ENCODE measurements around the gene C20orf204. TPM values are rescaled to one million over a fixed set of nuclear protein-coding genes. Genes with fewer than 3 reads are reported as not detected.

The C20orf204 gene
- total RNA-seq, 2 donors from 2014 or later, result 0.64 to 3.1 TPM

- no peaks in the 10 kb centered on the region for H3K27me3 ChIP-seq (replicated peaks; ENCODE audit: insufficient read depth)
- no peak overlapping the region for H3K4me3 ChIP-seq
- DNase-seq (ENCODE audit: low spot score), result no peak
- WGBS, result 83% methylated on average over 10 of the region's 10 CpGs
- H3K4me1 ChIP-seq (replicated peaks), result no peaks in the 10 kb centered on the region
- peaks cover 10 to 25% of the 10 kb centered on the region in 2 donors for H3K36me3 ChIP-seq
- intact Hi-C loops (cut with DNase I), result no loop called here
- TF ChIP-seq POLR2AphosphoS5 (IDR thresholded peaks at IDR 0.05), result no peak
- no peak for TF ChIP-seq CTCF (IDR thresholded peaks at IDR 0.05)
- TF ChIP-seq POLR2A (IDR thresholded peaks at IDR 0.05), result no peak
- no peaks in the 10 kb centered on the region for H3K9me3 ChIP-seq
- H3K27ac ChIP-seq, result no peak overlapping the region
Measured at GRCh38 chr20:64006490-64006889, 29.5 kb upstream of the C20orf204 start.

DNA sequence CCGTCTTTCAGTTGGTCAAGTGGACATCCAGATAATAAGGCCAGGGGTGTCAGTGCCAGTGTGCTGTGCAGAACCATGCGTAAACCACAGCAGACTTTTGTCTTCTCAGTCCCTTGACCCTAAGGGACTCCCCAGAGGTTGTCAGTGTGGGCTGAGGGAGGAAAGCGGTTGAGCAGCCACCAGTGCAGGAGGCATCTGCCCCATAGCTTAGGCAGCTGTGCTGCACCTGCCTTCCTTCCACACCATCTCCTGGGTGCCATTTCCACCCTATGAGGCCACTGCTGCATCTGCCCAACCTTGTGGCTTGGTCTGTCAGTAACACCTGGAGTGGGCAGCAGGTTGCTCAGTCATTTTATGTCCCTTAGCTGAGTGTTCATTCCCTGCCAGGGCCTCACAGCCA lies 29.1 kb upstream of the C20orf204 start:
- Histone ChIP-seq H3K4me3 (no peak overlapping the region), H3K9me3 (no peaks in the 10 kb centered on the region), H3K27me3 (replicated peaks; ENCODE audit: insufficient read depth) (no peaks in the 10 kb centered on the region), H3K27ac (no peak overlapping the region), H3K36me3 (peaks cover 10 to 26% of the 10 kb centered on the region in 2 donors), H3K4me1 (replicated peaks) (no peaks in the 10 kb centered on the region)
- DNase-seq (ENCODE audit: low spot score), result no peak
- no peak for TF ChIP-seq POLR2A (IDR thresholded peaks at IDR 0.05)
- TF ChIP-seq POLR2AphosphoS5 (IDR thresholded peaks at IDR 0.05), result no peak
- TF ChIP-seq CTCF (IDR thresholded peaks at IDR 0.05), result no peak
- 100% methylated on average over 3 of the region's 3 CpGs for WGBS
- intact Hi-C loops (cut with DNase I), result no loop called here

GRCh38 chr20:64009811-64010387 lies 26.1 kb upstream of the C20orf204 start:
- Histone ChIP-seq H3K27me3 (replicated peaks; ENCODE audit: insufficient read depth) (no peaks in the 10 kb centered on the region), H3K36me3 (peaks cover 5 to 13% of the 10 kb centered on the region in 2 donors), H3K9me3 (no peaks in the 10 kb centered on the region), H3K27ac (no peak overlapping the region), H3K4me1 (replicated peaks) (no peaks in the 10 kb centered on the region), H3K4me3 (no peak overlapping the region)
- TF ChIP-seq CTCF (IDR thresholded peaks at IDR 0.05) (no peak), POLR2AphosphoS5 (IDR thresholded peaks at IDR 0.05) (no peak), POLR2A (IDR thresholded peaks at IDR 0.05) (no peak)
- no peak for DNase-seq (ENCODE audit: low spot score)
- WGBS, result 95% methylated on average over 13 of the region's 13 CpGs
- intact Hi-C loops (cut with DNase I), result no loop called here

- H3K36me3 ChIP-seq, result peaks cover 5 to 10% of the 10 kb centered on the region in 2 donors
Measured at GRCh38 chr20:64010711-64011237, 25.2 kb upstream of the C20orf204 start.

More at GRCh38 chr20:64010711-64011237, 25.2 kb upstream of the C20orf204 start:
- intact Hi-C loops (cut with DNase I), result no loop called here
- TF ChIP-seq CTCF (IDR thresholded peaks at IDR 0.05) (no peak), POLR2A (IDR thresholded peaks at IDR 0.05) (no peak), POLR2AphosphoS5 (IDR thresholded peaks at IDR 0.05) (no peak)
- 74% methylated on average over 8 of the region's 8 CpGs for WGBS
- H3K9me3 ChIP-seq, result no peaks in the 10 kb centered on the region
- H3K4me1 ChIP-seq (replicated peaks), result no peaks in the 10 kb centered on the region
- DNase-seq (ENCODE audit: low spot score), result no peak
- no peak overlapping the region for H3K27ac ChIP-seq
- no peaks in the 10 kb centered on the region for H3K27me3 ChIP-seq (replicated peaks; ENCODE audit: insufficient read depth)
- no peak overlapping the region for H3K4me3 ChIP-seq

Measured in prostate gland (tissue), 2 donors.